ENCODE results near the gene CPN1.
"Not testable (repeated sequence)": the region's sequence is repeated elsewhere in the genome, so short reads cannot be mapped to it uniquely, and the experiment has no call there.

Gene CPN1

DNA sequence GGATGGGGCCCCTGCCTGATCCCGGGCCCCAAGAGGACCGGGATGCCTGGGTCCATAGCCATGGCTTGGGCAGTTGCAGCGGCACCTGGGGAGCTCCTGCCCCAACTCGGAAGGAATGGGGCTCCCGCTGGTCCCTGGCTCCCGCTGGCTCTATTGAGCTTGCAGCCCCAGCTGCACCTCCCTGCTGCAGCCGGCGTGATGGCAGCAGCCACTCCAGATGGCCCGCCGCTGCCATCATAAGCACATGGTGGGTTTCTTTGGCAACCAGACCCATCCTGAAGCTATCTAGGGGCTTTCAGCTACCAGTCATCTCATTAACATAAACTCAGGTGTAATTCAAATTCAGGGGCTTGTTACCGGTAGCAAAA, 60.8 kb downstream of the CPN1 start:
- DNase-seq: no peak

DNA sequence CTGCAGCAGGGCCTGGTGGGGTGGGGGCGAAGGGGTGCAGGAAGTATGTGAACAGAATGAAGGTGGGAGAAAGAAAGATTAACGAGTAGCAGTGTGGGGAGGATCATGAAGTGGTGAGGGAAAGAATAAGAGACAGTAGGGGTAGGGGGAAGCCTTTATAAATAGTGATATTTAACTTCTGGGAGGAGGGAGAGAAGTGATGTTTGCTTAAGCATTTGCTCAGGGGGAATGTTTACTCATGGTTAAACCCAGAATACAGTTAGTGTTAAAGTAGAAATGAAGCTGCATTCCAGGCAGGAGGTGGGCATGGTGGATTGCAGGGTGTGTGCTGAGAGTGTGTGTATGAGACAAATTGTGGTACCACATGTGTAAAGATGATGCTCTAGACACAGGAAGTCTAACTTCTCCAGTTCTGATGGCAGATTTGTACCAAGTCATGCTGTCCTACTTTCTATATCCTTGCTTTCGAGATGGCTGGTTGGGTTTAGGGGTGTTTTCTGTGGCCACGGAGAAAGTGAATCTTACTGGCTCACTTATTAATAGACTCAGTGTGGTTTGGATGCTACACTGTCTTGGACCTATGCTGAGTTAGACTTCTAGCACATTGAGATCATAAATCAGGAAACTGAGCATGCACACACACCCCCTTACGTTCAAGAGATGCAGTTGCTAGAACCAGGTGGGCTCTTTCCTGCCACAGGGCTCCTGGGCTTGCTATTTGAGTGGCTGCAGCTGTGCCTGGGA, 61.4 kb downstream of the CPN1 start:
- DNase-seq: peak; percentile 35 to 51

DNA sequence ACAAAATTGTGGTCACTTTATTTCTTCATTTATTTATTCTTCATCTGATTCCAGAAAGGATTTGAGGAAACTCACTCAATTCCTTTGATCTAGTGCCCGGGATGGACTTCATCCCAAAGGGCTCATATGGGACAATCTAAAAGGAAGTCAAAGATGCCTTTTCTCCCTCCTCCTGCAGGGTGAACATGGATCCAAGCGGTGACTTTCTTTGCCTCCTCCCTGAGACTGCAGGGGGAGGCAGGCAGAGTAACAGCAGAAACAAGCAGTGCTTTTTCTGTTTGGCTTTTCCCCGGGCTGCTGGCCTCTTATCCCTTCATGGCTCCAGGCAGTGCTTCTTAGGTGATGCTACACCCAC, 61.9 kb downstream of the CPN1 start:
- peak in 1 of 2 experiments; percentile 37 for DNase-seq

DNA sequence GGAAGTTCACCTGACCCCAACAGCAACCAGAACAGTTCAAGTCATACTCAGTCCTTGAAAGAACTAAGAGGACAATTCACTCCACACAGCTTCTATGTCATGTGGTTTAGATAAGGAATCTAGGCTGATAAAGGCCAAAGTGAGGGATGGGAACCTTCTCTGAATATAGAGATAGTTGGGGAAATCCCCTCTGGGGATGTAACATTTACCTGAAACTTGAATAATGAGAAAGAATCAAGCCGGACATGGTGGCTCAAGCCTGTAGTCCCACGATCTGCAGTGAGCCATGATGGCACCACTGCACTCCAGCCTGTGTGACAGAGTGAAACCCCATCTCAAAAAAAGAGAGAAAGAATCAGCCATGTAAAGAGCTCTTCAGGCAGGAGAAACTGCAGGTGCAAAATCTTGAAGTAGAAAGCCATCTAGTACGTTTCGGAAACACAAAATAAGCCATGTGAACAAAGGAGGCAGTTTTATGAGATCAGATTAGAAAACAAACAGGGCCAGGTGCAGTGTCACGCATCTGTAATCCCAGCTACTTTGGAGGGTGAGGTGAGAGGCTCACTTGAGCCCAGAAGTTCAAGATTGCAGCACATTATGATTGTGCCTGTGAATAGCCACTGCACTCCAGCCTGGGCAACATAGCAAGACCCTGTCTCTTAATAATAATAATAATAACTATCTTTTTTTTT, 67.5 kb downstream of the CPN1 start:
- peak; percentile 41 to 60 for DNase-seq

DNA sequence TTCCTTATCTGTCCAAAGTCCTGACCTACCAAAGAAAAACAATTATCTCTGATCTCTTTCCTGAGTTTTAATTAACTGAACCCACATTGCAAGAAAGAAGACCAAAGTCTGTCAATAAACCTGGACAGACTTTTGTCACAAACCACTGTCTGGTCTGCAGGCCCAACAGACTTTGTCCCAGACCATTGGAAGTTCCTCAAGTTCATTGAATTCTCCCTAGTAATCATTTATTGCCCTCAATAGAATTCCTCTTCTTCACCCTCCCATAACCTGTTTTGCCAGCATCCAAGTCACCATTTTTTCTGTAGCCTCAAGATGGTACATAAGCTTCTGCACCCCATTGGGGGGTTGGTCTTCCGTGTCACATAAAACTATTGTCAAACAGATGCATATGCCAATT, 68.0 kb downstream of the CPN1 start:
- no peak for DNase-seq

DNA sequence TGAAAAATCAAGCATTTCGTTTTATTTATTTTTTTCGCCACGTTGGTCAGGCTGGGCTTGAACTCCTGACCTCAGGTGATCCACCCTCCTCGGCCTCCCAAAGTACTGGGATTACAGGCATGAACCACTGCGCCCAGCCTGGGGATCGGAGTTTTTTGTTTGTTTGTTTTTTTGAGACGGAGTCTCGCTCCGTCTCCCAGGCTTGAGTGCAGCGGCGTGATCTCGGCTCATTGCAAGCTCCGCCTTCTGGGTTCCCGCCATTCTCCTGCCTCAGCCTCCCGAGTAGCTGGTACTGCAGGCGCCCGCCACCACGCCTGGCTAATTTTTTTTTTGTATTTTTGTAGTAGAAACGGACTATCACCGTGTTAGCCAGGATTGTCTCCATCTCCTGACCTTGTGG, 69.8 kb downstream of the CPN1 start:
- not testable (repeated sequence) for DNase-seq

DNA sequence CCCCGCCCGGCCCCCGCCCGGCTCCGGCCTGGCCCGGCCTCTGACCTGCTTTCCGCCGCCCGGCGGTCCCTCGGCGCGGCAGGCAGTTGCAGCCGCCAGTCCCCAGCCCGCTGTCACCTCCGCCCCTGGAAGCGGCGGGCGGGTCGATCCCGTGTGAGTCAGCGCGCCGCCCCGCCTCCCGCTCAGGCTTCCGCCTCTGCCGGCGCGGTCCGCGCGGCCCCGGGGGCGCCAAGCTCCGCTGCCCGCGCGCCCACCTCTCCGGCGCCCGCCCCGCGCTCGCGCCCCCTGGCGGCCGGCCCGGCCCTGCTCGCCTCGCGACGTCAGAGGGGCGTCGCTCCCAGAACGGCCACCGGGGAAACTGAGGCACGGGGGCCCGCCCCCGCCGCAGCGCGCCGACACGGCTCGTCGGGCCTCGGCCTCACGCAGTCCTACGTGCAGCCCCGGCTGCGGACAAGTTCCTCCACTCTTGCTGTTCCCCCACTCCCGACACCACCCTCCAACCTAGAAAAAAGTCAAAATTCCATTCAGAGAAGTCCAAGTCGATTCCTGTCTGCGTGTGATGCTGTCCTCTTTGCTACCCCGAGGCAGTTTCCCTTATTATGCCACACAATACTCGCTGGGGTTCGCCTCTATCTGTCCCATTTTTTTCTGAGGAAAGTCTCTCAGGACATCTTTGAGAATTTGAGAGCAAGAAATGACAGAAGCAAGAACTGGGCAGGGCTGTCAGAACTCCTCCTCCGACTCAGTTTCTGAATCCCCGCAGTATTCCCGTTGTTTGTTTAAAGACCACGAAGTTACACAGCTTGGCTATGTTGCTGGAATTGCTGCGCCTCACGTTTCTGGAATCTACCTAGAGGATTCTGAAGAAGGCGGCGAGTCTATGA, 71.6 kb downstream of the CPN1 start, which contains the start of gene DNMBP:
Gene DNMBP, minus strand, starts transcription at position 155 of the 884 bp plus-strand sequence. CDS start 37,823 bp downstream, outside the sequence.
- DNase-seq: peak in 1 of 2 experiments; percentile 62

DNA sequence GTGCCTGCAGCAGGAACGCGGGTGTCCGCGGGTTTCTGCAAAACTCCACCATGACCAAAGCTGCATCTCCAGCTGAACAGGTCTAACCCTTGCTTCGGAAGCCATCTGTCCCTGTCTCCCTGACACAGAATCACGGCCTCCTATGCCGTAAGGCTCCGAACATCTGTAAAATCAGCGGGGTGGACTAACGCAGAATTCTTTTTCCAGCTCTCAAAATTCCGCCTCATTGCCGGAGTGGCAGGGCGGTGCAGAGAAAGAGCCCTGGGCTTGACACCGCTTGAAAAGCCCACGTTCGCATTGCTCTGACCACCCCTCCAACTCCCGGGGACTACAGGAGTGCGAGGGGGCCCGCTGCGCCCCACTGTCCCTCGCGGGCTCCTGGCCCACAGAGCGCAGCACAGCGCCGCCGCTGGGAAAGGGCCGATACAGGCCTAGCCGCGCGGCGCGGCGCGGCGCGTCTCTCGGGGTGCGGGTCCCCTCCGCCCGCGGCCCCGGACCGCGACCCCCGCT, 72.3 kb downstream of the CPN1 start:
- DNase-seq: no peak

DNA sequence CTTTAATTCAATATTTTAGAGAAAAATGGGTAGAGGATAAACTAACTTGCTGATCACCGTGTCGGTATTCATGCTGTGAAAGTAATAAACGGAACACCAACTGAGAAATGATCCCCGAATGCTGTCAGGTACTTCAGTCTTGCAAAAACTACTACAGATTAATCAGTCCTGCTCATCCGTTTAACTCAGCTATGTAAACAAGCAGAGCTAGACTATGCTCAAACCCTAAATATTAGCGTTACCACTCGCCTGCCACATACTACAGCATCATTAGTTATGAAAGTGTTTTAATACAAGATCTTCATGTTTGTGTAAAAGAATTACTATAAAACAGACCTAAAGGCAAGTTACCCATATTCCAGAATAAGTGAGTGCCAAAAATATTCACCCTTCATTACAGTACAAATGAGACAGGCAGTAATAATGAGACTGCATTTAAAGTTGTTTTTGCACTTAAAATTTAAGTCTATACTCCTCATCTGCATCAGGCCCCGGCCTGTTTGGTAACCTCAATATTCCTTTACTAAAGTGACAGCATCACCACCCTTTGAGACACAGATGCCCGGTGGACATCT, 72.9 kb downstream of the CPN1 start:
- no peak for DNase-seq

DNA sequence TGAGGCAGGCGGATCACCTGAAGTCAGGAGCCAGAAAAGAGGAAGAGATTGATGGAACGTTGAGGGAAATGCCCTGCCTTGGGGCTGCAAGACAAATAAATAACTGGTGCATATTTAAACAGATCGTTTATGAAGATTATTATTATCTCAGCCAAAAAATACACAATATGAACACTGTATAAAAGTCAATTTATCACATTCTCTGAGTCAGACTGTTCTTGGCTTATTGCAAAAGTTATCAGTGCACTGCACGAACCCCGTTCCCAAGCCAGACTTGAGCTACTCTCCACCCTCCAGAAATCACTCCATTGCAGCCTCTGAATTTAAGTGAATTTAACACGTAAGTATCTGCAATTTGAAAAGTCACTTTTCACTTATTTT, 73.5 kb downstream of the CPN1 start:
- DNase-seq: no peak

DNA sequence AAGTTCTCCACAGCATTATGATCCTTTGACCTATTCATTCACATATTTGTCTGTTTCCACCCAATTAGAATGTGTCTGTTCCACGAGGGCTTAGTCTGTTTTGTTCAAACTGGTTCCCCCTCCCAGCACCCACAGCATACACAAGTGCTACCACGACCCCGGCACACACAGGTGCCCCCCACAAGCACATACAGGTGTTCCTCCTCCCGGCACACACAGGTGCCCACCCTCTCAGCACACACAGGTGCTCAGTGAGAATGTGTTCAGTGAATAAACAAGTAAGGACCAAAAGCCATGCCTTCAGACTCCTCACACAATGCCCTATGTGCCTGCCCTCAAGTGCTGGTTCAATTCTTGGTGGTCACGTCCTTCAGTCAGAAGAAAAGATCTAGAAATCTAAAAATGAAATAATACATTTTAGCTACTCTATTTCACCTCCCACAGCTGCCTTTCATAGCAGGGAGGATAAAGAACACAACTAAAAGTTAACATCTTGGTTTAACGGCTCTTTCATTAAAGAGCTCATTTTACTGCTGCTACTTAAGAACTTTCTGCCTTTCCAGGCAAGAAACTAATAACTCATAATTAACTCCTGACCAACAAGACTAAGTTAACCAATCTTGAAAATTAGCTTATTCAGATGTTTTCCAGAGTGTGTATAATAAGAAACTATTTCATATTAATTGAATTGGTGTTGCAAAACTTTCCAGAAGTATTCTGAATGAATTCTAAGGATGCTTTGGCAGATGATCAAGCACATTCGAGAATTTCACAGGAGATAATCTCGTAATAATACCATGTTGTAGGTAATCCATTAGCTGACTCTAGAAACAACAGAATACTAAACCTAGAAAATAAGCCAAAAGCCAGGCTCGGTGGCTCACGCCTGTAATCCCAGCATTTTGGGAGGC, 74.2 kb downstream of the CPN1 start:
- no peak for DNase-seq

DNA sequence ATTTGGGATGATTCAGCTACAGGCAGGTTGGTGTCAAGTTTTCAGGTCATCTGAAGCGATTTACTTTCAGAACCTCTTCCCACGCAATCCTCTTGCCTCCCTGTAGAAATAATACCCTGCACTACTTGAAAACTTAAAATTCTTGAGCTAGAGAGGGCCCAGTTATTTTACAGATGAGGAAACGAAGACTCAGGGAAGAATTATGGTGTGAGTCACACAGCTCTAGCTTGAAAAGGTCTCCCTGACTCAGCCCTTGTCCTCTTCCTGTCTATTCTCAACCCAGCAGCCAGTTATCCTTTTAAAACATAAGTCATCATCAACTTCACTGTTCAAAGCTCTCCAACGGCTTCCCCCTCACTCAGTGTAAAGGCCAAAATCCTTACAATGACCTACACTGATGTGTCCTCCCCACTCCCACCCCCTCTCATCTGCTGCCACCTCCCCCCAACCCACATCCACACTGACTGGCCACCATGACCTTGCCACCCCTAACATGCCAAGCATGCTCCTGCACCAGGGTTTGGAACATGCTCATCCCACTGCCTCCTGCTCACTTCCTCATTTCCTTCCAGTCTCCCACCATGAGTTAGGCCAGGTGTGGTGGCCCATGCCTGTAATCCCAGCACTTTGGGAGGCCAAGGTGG, 75.3 kb downstream of the CPN1 start:
- DNase-seq: no peak

DNA sequence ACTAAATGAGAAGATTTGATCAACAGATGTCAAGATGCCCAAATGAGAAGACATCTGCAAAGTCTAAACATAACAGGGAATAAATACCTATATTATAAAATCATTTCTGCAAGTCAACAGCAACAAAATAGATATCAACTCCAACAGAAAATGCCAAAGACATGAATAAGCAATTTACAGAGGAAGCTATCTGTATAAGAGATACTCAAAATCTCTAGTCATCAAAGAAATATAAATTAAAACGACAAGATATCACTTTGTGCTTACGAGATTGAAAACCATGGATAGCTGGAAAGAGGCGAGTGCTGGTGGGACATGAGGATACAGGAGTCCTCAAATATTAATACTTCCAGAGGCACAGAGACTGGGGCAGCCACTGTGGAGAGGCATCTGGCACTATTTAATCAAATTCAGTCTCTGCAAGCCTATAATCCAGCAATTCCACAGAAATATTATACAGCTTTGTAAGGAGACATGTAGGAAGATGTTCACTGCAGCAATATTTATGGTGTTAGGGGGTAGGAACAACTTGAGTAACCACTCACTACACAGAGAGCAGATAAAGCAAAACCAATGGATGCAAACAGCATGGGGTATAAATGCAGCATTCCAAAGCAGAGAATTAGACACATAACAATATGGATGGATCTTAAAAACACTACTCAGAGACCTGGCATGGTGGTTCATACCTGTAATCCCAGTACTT, 76.7 kb downstream of the CPN1 start:
- DNase-seq: no peak

DNA sequence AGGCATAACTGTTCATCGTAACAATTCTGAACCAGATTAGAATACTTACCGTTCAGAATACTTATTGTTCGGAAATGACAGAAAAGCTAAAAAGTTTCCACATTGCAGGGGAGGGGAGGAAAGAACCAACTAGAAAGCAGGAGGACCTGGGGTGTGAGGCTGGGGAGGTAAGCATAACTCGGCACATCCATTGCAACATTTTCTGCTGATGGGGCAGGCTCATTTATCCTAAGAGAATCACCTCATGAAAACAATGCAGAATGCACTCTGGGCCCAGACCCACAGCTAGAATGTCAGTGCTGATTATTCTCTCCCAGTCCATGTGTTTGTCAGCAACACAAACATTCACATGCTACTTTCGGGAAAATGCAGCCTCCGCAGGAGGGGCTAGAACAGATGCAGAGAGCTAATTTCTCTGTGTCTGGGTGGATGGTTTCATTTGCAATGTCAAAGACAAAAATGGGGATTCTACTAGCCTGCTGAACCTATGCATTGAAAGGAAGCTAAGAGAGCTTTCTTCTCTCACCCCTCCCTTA, 81.5 kb downstream of the CPN1 start:
- no peak for DNase-seq

DNA sequence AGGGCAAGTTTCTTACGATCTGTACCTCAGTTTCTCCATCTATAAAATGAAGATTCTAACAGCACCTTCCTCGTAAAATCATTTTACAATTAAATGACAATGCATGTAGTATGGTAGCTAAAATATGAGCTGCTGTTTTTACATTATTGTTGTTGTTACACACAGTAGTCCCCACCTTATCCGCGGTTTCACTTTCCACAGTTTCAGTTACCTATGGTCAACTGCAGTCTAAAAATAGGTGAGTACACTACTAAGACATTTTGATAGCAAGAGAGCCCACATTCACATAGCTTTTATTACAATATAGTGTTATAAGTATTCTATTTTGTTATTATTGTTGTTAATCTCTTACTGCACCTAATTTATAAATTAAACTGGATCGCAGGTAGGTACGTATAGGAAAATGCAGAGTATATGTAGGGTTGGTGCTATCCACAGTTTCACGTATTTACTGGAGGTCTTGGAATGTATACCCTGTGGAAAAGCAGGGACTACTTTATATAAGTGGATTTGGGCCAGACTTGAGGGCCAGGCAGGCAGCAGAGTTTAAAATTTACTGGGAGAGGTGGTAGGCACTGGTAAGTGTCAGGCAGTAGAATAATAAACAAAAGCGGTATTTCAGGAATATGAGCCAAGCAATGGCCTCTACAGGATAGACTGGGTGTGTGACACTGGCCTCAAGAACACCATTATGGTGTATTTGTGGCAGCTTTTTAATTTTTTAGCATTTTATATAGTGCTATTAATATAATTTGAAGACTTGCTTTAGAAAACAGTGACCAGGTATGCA, 82.2 kb downstream of the CPN1 start:
- no peak for DNase-seq

DNA sequence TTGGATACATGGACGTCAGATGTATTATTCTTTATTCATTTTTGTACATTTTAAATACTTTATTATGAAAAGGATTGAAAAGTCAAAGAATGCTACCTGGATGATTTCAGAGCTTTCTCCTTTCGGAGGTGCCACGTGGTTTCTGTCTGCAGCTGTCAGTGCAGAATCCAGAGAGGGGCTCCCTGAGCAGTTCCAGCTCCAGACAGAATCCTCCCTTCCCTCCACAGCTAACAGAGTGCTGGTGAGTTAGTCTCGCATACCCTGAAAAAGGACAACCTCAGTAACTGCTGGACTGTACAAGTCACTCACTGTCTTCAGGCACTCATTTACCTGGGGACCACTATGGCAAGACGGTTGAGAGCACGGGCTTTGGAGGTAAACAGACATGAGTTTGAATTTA, 82.8 kb downstream of the CPN1 start:
- no peak for DNase-seq

DNA sequence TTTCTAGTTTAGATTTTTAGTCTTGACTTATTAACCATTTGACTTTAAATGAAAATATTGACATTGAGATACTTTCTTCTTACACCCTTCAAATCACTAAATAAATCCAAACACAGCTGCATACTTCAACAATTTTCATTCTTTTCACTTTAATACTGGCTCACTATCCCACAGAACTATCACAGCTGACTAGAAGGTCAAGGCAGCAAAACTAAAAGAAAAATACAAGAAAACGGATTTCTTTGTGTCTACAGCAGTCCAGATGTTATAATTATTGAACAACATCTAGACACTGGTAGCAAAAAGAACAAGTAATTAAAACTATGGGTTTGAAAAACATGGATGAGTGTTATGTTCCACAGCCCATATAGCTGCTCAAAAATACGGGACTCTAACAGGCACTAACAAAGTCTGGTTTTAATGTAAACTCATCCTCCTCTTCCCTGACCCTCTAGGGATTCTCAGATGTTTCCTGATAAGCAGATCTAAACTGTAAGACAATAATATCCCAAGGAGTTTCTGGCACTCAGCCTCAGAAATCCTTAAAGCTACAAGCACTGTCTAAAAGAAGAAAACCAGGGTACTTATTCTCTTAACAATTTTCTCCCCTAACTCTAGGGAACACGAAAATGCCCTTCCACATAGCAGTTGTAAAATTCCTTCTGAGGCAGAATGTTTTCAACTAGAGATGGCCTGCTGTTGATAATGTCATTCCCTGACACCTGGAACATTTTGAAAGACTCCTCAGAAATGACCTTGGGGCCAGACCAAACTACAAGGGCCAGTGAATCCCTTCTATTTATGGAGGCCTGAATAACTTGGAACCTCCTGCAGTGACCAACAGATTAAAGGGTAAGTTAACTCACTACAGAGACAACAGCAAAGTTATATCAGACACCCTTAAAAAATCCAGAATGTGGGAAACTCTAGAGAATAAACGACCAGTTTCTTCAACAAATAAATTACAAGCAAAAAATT, 84.7 kb downstream of the CPN1 start:
- DNase-seq: no peak

DNA sequence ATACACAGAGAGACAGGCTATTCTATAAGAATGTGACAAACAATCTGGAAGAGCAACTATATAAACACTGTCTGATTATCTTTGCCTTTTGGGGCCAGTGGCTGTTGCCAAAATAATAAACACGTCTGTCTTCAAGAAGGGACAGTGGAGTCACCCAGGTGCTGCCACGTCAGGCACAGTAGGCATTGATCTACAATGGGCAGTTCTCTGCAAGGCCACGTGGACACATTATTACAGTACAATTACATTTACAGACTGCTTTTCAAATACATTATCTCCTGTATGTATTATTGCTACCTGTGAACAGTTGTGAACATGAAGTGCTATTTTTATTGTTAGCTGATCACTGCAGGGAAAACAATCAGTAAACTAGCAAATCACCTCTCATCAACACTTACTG, 86.0 kb downstream of the CPN1 start:
- DNase-seq: no peak

Data from NCI-H187 (cell line).